Measurements from ENCODE around the gene DBR1. TPM values are rescaled to one million over a fixed set of nuclear protein-coding genes. Genes with fewer than 3 reads are reported as not detected.

Gene DBR1
- total RNA-seq, 1 experiment from 2014 or later = 18.4 TPM

DNA sequence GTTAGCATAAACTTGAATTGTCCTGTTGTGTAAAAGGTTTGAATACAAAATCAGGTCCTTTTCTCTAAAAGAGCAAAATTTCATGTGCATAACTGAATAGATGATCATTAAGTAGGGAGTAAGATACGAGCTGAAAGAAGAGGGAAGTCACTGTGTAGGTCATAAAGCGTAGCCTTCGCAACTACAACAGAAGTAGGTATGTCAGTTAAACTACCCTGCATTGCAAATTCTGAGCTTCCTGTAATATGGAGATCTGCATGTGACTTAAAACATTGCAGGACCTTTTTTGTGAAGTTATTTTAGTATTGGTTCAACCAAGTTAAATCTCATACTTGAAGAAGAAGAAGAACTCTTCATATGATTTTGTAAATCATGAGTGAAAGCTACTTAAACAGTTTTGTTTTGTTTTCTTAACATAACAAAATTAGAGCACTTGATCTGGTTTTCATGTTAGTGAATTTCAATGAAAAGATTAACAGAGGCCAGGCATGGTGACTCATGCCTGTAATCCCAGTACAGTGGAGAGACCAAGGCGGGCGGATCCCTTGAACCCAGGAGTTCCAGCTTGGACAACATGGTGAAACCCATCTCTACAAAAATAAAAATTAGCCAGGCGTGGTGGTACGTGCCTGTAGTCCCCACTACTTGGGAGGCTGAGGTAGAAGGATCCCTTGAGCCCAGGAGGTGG lies 38.8 kb upstream of the DBR1 start:
- TF ChIP-seq EZH2 (IDR thresholded peaks at IDR 0.05; ENCODE audit: low read depth) = no peak
- TF ChIP-seq, protein P1, sequence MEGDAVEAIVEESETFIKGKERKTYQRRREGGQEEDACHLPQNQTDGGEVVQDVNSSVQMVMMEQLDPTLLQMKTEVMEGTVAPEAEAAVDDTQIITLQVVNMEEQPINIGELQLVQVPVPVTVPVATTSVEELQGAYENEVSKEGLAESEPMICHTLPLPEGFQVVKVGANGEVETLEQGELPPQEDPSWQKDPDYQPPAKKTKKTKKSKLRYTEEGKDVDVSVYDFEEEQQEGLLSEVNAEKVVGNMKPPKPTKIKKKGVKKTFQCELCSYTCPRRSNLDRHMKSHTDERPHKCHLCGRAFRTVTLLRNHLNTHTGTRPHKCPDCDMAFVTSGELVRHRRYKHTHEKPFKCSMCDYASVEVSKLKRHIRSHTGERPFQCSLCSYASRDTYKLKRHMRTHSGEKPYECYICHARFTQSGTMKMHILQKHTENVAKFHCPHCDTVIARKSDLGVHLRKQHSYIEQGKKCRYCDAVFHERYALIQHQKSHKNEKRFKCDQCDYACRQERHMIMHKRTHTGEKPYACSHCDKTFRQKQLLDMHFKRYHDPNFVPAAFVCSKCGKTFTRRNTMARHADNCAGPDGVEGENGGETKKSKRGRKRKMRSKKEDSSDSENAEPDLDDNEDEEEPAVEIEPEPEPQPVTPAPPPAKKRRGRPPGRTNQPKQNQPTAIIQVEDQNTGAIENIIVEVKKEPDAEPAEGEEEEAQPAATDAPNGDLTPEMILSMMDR (conservative IDR thresholded peaks at IDR 0.05) = no peak
- no peak overlapping the region for H3K27ac ChIP-seq
- H3K4me2 ChIP-seq = no peak overlapping the region
- no peaks in the 10 kb centered on the region for H3K4me1 ChIP-seq (replicated peaks; ENCODE audit: insufficient read depth)
- H3K79me2 ChIP-seq (ENCODE audit: low read depth) = peaks cover 28% of the 10 kb centered on the region
- no peaks in the 10 kb centered on the region for H3F3A ChIP-seq (ENCODE audit: insufficient read depth, low read depth)
- ChIA-PET CTCF (interaction anchor here (0.7 kb wide), 1 partner anchor 575 kb away, joined by 17 read pairs; no protein-coding TSS in a partner anchor), POLR2A (ENCODE audit: unreplicated experiment) (interaction anchor here (0.7 kb wide), 1 partner anchor 98 kb away, joined by 4 read pairs; the partner anchor contains the start of gene DZIP1L)
- H4K20me1 ChIP-seq (ENCODE audit: insufficient read depth) = peaks cover 19% of the 10 kb centered on the region; the same call in 1 of the 2 replicates
- DNase-seq = no peak
- intact Hi-C loops (cut with micrococcal nuclease; ENCODE audit: unreplicated experiment) = no loop called here
- H3K9me2 ChIP-seq (ENCODE audit: insufficient read depth) = no peaks in the 10 kb centered on the region; the same call in 1 of the 2 replicates
- BruUV-seq (replicated peaks) = no TSS peak
- no peaks in the 10 kb centered on the region; the same call in 1 of the 2 replicates for H3K36me3 ChIP-seq (ENCODE audit: low read depth)
- H3K4me3 ChIP-seq = no peak overlapping the region
- H3K9me3 ChIP-seq (ENCODE audit: insufficient read depth, low read depth) = no peaks in the 10 kb centered on the region
- H2AFZ ChIP-seq = no peak overlapping the region
- no peaks in the 10 kb centered on the region for H3K27me3 ChIP-seq (ENCODE audit: insufficient read depth, low read depth)

GRCh38 chr3:138210528-138210927 lies 35.8 kb upstream of the DBR1 start:
- Histone ChIP-seq H3K4me3 (no peak overlapping the region), H4K20me1 (ENCODE audit: insufficient read depth) (peaks cover 15% of the 10 kb centered on the region; the same call in 1 of the 2 replicates), H2AFZ (no peak overlapping the region), H3F3A (ENCODE audit: insufficient read depth, low read depth) (no peaks in the 10 kb centered on the region), H3K27me3 (ENCODE audit: insufficient read depth, low read depth) (no peaks in the 10 kb centered on the region), H3K9me3 (ENCODE audit: insufficient read depth, low read depth) (0 out of 2 replicates have a peak, but pooled peaks cover 4% of the 10 kb centered on the region), H3K79me2 (ENCODE audit: low read depth) (peaks cover 42% of the 10 kb centered on the region), H3K4me1 (replicated peaks; ENCODE audit: insufficient read depth) (no peaks in the 10 kb centered on the region), H3K4me2 (no peak overlapping the region), H3K36me3 (ENCODE audit: low read depth) (peaks cover 4% of the 10 kb centered on the region; the same call in 1 of the 2 replicates), H3K9me2 (ENCODE audit: insufficient read depth) (no peaks in the 10 kb centered on the region; the same call in 1 of the 2 replicates), H3K27ac (no peak overlapping the region)
- TF ChIP-seq EZH2 (IDR thresholded peaks at IDR 0.05; ENCODE audit: low read depth) = no peak
- TF ChIP-seq, protein P1 (conservative IDR thresholded peaks at IDR 0.05) = no peak
- no TSS peak for BruUV-seq (replicated peaks)
- no peak for DNase-seq
- intact Hi-C loops (cut with micrococcal nuclease; ENCODE audit: unreplicated experiment) = no loop called here
- ChIA-PET CTCF (no interaction called here), POLR2A (ENCODE audit: unreplicated experiment) (no interaction called here)

- Histone ChIP-seq H3K4me2 (no peak overlapping the region), H3K27me3 (ENCODE audit: insufficient read depth, low read depth) (no peaks in the 10 kb centered on the region), H3K9me3 (ENCODE audit: insufficient read depth, low read depth) (peaks cover 4% of the 10 kb centered on the region; the same call in 1 of the 2 replicates), H3F3A (ENCODE audit: insufficient read depth, low read depth) (no peaks in the 10 kb centered on the region), H3K27ac (no peak overlapping the region), H3K4me1 (replicated peaks; ENCODE audit: insufficient read depth) (no peaks in the 10 kb centered on the region), H3K9me2 (ENCODE audit: insufficient read depth) (no peaks in the 10 kb centered on the region; the same call in 1 of the 2 replicates), H2AFZ (no peak overlapping the region), H4K20me1 (ENCODE audit: insufficient read depth) (peaks cover 35% of the 10 kb centered on the region; the same call in 1 of the 2 replicates), H3K79me2 (ENCODE audit: low read depth) (peaks cover 79% of the 10 kb centered on the region), H3K36me3 (ENCODE audit: low read depth) (peaks cover 4% of the 10 kb centered on the region; the same call in 1 of the 2 replicates), H3K4me3 (no peak overlapping the region)
- intact Hi-C loops (cut with micrococcal nuclease; ENCODE audit: unreplicated experiment) = no loop called here
- TF ChIP-seq, protein P1 (conservative IDR thresholded peaks at IDR 0.05) = no peak
- TF ChIP-seq EZH2 (IDR thresholded peaks at IDR 0.05; ENCODE audit: low read depth) = no peak
- no peak for DNase-seq
- ChIA-PET POLR2A (ENCODE audit: unreplicated experiment) (no interaction called here), CTCF (no interaction called here)
- no TSS peak for BruUV-seq (replicated peaks)
Observed at GRCh38 chr3:138206196-138206595, 31.5 kb upstream of the DBR1 start.
